AG04449 (cell line): ENCODE results near the gene DOC2A.
"Not testable (repeated sequence)": the region's sequence is repeated elsewhere in the genome, so short reads cannot be mapped to it uniquely, and the experiment has no call there.

Source experiments
- CTCF ChIA-PET: fragments of 350-600 bp; formaldehyde crosslinking; extraction: SDS; loops from one replicate; lab custom pipeline; 2021; ENCODE audit warnings: antibody characterized with exemption; lab: Yijun Ruan, JAX
- POLR2A ChIA-PET: fragments of 400-600, 350-600 bp; formaldehyde crosslinking; extraction: SDS; loops from one replicate; lab custom pipeline; 2020; ENCODE audit warnings: antibody characterized with exemption, inconsistent platforms; lab: Yijun Ruan, JAX
- DNase-seq: peaks from one replicate; pipeline ENCODE4 v3.0.0-alpha.2; 2010; ENCODE audit warnings: low read depth, low spot score
- H3K4me3 ChIP-seq: 2 replicates; pipeline ENCODE4 v1.5.1; 2011; ENCODE audit warnings: low read depth, mild to moderate bottlenecking, control low read depth, low read length
- CTCF ChIP-seq: IDR thresholded peaks from one replicate; pipeline ENCODE4 v1.5.1; 2011; ENCODE audit warnings: mild to moderate bottlenecking, moderate library complexity, low read length, control low read depth, inconsistent platforms; ENCODE audit not compliant: insufficient read depth; ENCODE audit errors: missing control alignments

The DOC2A gene

GRCh38 chr16:30052671-30053372 is 42.0 kb upstream of the DOC2A start:
- ChIA-PET CTCF (interaction anchor here (0.9 to 5.7 kb wide), 9 partner anchors 8 to 205 kb away, joined by 3 to 28 read pairs (median 5); partner anchors contain the start of genes ALDOA, TBX6 and TLCD3B), POLR2A (interaction anchor here (0.6 to 2.5 kb wide), 2 partner anchors 9 to 13 kb away, joined by 3 to 36 read pairs; partner anchors contain the start of gene ALDOA)
- DNase-seq: no peak
- H3K4me3 ChIP-seq: peak overlapping the region; percentile 83
- no peak for TF ChIP-seq CTCF

GRCh38 chr16:30051518-30051917 is 40.7 kb upstream of the DOC2A start:
- no peak overlapping the region for H3K4me3 ChIP-seq
- no peak for TF ChIP-seq CTCF
- ChIA-PET CTCF (interaction anchor here (1.2 to 5.7 kb wide), 5 partner anchors 9 to 356 kb away, joined by 4 to 28 read pairs (median 6); partner anchors contain the start of genes TBX6, TLCD3B and ZNF771), POLR2A (interaction anchor here (0.5 to 1.0 kb wide), 3 partner anchors 14 to 198 kb away, joined by 3 to 6 read pairs (median 6); partner anchors contain the start of gene ALDOA)
- no peak for DNase-seq

- no peak for TF ChIP-seq CTCF
- H3K4me3 ChIP-seq: no peak overlapping the region
- CTCF ChIA-PET: interaction anchor here (1.1 to 5.7 kb wide), 3 partner anchors 12 to 18 kb away, joined by 3 to 28 read pairs (median 6); partner anchors contain the start of gene TLCD3B
- no peak for DNase-seq
- POLR2A ChIA-PET: no interaction called here
Observed at GRCh38 chr16:30049871-30050270, 39.0 kb upstream of the DOC2A start.

- POLR2A ChIA-PET: no interaction called here
- H3K4me3 ChIP-seq: no peak overlapping the region
- CTCF ChIA-PET: interaction anchor here (0.9 to 1.4 kb wide), 2 partner anchors 14 to 582 kb away, joined by 3 to 4 read pairs; no protein-coding TSS in a partner anchor
- no peak for DNase-seq
- no peak for TF ChIP-seq CTCF
Observed at GRCh38 chr16:30046588-30046987, 35.8 kb upstream of the DOC2A start.

- no peak overlapping the region for H3K4me3 ChIP-seq
- CTCF ChIA-PET: interaction anchor here (1.4 kb wide), 1 partner anchor 14 kb away, joined by 4 read pairs; no protein-coding TSS in a partner anchor
- no peak for DNase-seq
- POLR2A ChIA-PET: no interaction called here
- TF ChIP-seq CTCF: no peak
Observed at GRCh38 chr16:30046178-30046577, 35.4 kb upstream of the DOC2A start.

- no peak for DNase-seq
- CTCF ChIA-PET: interaction anchor here (0.9 to 4.6 kb wide), 9 partner anchors 9 to 368 kb away, joined by 3 to 38 read pairs (median 6); partner anchors contain the start of genes TBX6 and TLCD3B
- POLR2A ChIA-PET: no interaction called here
- no peak overlapping the region for H3K4me3 ChIP-seq
- no peak for TF ChIP-seq CTCF
Observed at GRCh38 chr16:30041841-30042240, 31.0 kb upstream of the DOC2A start.

GRCh38 chr16:30040690-30041089 is 29.9 kb upstream of the DOC2A start:
- POLR2A ChIA-PET, H3K4me3 ChIP-seq: not testable (repeated sequence)
- CTCF ChIA-PET: interaction anchor here (0.6 to 4.6 kb wide), 8 partner anchors 9 to 602 kb away, joined by 3 to 38 read pairs (median 3); partner anchors contain the start of genes TBX6 and TLCD3B

More at GRCh38 chr16:30040690-30041089, 29.9 kb upstream of the DOC2A start:
- not testable (repeated sequence) for DNase-seq
